Fibroblast of skin of abdomen (primary cell): ENCODE results near the gene ABCC4.
A peak's percentile ranks its signal among the peaks of the same experiment; 100 is the strongest.

Experiments used
- DNase-seq: peaks from one replicate; pipeline ENCODE4 v3.0.0-alpha.2; 2013

Gene ABCC4

DNA sequence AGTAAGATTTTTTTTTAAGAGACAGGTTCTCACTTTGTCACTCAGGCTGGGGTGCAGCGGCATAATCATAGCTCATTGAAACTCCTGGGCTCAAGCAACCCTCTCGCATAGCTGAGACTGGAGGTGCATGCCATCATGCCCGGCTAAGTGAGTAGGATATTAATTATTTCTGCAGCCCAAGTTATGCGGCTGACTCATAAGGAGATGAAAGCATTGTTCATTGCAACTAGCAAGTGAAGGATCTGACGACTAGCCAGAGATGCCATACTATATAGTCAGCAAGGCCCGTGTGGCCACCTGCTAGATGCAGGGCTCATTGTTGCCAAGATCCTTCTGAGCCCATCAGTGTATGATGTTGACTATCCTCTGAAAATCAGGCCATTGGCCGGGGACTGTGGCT, 45.2 kb downstream of the ABCC4 start:
- peak; percentile 97 for DNase-seq

DNA sequence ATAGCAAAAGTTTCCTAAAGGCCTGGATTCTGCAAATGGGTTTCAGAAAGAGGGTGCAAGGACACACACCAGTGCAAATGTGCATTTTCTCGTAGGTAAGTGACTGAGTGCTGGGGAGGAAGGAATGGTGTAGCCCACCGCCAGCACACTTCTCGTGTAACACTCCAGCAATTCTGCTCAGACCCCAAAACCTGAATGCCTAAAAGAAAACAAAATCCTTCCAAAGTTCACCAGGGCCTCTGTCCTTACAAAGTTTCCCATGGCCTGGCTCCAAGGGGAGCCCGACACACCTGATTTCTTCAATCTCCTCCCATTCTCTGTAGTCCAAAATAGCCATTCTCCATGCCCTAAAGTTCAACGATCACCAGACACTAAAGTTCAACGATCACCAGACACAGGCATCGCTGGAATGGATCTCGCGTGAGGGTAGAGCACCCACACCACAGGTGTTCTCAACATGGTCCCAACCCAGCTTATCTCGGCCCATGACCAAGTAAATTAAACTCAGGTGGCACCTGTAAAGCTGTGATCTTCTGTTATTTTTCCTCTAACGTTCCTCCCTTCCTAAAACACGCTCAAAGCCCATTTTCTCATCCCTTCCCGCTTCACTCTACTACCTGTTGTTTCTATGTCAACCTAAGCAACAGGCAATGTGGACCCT, 46.0 kb downstream of the ABCC4 start:
- no peak for DNase-seq

DNA sequence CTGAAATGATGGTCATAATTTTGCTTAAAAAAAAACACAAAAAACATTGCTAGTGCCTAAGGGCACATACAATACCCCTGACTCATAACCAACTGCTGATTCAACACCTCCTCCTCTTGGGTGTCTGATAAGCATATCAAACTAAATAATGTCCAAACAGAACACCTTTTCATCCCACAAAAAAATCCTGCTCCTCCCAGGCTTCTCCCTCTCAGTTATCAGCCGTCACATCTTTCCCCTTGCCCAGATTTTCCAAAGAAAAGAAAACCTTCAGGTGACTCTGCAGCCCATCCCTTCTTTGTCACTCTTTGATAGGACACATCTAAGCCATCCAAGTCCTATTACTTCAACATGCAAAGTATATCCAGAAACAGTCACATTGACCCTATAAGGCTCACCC, 46.9 kb downstream of the ABCC4 start:
- DNase-seq = no peak

DNA sequence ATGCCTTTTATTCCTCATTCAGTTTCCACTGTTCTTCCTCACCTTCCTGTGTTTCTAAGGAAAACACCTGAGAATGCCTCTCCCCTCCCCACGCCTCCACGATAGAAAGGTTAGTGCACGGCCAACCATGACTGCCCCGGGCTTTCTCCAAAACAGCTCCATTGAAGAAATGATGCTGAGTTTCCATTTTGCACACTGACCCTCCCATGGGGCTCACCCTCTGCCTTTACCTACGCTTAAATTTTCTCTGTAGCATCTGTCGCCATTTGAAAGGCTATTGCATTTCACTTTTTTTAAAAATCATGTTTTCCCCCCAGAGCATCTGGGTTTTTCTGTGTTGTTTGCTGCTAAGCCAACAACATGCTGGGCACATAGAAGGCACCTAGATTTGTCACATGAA, 48.2 kb downstream of the ABCC4 start:
- DNase-seq = no peak

DNA sequence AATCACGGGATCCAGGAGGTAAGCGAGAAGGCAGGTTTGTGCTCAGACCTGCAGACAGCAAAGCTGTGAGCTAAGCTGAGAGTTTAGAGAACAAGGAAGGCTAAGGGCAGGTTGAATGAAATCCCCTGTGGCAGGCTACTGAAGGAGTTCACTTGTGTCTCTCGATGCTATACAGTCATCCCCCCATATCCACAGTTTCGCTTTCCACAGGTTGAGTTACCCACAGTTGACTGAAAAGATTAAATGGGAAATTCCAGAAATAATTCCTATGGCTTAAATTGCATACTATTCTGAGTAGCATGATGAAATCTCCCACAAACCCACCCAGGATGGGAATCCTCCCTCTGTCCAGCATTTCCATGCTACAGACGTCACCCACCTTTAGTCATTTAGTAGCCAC, 49.6 kb downstream of the ABCC4 start:
- DNase-seq = peak; percentile 28

DNA sequence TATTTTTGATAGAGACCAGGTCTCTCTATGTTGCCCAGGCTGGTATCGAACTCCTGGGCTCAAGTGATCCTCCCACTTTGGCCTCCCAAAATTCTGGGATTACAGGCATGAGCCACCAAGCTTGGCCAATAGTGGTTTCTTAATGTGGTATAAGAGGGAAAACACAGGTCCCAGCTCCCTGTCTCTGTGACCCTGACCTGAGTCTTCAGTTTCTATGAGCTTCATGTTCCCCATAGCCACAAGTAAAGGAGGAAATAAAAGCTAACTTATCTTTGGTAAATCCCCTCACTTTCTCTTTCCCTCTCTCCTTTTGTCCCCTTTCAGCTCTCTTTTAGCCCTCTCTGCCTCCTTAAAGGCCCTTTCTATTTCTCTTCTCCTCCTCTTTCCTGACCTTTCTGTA, 50.3 kb downstream of the ABCC4 start:
- DNase-seq = no peak

DNA sequence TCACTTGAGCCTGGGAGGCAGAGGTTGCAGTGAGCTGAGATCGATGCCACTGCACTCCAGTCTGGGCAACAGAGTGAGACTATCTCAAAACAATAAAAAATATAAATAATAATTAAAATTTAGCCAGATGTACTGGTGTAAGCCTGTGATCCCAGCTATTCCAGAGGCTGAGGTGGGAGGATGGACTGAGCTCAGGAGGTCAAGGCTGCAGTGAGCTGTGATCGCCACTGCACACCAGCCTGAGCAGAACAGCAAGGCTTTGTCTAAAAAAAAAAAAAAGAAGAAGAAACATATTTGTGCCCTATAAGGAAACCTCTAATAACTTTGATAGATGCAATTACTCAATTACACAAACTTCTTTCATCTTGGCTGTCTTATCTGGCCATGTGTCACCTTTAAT, 52.3 kb downstream of the ABCC4 start:
- DNase-seq = no peak

DNA sequence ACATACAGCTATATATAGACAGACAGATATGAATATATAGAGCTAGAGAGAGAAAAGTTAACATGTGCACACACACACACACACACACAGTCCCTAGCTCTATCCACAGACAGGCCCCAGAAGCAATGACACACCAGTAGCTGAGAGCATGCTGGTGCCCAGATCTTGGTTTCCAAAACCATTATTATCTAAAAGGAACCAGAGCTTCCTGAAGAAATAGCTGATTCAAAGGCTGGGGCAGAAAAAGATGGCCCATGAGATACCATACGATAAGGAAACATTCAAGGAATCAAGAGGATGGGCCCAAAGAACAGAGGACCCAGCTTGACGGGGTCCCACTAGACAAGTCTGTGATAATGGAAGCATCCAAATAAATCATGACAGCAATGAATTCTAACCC, 53.4 kb downstream of the ABCC4 start:
- DNase-seq = no peak

DNA sequence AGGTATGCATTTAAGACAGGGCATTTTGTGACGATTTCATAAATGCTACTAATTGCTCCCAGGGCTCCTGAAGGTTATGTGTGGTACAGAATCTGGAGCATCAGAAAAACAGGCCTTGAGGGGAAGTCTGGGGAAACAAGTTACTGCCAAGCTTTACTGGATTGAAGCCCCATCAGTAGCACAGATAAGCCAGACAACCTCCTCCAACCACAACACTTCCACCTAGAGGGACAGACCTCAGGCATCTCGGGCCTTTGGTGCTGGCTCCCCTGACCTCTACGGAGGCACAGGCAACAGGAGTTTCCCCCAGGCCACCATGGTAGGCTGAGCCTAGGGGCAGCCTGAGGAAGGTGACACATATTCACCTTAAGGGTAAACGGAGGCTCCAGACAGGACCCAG, 54.1 kb downstream of the ABCC4 start:
- no peak for DNase-seq

DNA sequence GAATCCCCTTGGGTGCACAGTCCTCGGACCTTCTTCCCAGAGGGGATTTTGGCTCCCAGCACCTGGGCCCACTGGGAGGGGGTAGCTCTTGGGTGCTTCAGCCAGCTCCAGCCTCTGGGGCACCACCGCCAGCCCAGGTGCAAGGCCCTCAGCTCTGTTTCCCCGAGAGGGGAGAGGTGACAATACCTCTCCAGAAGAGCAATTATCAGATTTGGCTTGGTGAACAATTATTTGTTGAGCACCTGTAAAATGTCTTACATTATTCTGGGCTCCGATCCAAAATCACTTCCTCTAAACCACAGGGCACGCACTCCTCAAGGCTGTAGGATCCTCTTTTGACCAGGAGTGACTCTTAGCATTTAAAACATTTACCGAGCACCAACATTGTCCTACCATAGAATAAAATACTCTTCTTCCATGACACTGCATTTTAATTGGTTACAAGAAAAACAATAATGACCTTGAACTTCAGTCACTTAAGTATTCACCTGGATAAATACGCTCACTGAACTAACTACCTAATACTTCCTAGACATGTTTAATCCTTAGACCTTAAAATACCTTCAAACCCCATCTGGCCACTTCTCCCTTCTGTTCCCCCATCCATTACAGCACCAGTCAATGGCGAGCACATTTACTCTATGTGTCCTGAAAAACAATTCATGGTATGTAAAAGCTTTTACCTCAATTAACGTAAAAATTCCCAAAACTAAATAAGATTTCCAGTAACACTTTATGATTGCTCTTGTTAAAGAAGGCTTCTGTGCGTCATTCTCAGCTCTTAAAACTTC, 54.8 kb downstream of the ABCC4 start:
- DNase-seq = no peak

DNA sequence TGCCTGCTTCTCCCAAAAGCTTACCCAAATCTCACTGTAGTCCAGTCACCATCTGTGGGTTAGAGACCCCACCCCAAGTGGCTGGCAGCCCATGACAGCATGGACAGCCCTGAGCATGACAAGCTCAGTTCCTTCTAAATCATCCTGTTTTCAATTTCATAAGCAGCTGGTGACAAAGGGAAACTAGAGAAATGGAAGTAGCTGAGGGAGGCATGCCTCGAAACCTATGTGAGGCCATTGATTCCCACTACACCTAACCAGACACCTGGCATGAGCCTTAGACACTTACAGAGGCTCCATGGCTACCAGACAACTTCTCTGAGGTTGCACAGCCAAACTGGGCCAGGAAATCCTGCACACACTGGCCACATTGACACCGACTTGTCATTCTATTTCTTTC, 56.2 kb downstream of the ABCC4 start:
- DNase-seq = no peak

DNA sequence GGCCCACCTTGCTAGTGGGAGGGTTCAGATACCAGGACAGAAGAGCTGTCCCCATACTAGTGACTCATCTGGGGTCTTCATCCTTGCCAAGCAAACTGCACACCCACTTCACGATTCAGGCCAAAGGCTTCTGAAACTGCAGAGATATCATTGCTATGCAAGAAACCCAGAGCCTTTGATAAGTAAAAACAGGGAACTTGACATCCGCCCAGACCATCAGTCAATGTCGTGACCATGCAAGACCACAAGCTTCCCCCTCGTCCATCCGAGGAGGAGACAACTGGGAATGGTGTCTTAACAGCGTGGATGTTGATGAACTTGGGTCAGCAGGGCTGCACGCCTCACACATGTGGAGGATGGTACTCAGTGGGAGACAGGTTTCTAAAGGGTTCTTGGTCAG, 58.0 kb downstream of the ABCC4 start:
- no peak for DNase-seq

DNA sequence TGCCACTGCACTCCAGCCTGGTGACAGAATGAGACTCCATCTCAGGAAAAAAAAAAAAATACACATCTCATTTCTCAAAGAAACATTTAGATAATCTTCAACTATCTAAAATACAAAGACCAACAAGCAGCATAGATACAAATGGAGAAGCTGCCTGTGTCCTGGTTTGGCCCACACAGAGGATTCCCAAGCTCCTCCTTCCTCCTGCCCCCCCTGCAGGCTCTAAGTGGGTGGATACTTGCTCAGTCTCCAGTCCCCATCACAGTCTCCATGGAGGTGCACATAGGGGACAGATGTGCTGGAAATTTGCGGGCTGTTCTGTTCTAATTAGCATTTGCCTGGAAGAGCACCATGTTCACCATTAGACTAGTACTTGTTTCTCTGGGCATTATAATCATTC, 59.9 kb downstream of the ABCC4 start:
- no peak for DNase-seq

DNA sequence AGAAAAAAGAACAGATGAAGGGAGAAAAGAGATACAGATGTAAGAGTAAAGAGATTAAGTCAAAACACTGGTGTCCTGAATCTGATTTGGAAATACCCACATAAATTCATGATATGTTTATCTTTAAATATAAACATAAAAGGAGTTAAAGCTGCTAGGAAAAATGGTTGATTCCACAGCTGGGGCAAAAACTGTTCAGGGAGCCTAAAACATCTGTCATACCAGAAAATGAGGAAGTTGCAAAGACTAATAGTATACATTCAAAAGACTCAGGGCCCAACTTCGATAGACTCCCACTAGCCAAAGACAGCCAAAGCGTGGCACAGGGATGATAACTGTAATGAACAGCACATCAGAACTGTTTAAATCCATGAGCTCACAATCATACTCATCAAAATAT, 62.0 kb downstream of the ABCC4 start:
- no peak for DNase-seq

DNA sequence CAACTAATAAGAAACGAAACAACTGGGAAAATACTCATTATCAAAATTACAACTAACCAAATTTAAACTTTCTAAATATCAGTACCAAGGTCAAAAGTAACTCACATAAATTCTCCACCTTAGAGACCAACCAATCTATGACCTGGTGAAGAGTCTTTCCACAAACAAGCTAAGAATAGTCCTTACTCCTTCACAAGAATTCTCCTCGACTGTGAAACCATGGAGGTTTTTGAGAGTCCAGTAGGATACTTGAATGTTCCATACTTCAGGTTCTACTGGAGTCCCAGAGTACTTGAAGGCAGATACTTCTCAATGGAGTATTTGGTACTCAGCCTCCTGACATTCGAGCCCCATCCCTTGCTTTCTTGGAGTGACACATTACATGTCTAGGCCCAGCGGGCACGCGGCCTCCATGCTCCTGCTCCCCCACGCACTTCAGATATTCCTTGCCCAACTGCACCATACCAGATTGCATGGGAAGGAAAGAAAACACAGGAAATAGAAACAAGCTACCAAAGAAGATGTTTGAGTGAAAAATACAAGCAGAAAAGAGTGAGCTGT, 63.9 kb downstream of the ABCC4 start:
- DNase-seq = no peak

DNA sequence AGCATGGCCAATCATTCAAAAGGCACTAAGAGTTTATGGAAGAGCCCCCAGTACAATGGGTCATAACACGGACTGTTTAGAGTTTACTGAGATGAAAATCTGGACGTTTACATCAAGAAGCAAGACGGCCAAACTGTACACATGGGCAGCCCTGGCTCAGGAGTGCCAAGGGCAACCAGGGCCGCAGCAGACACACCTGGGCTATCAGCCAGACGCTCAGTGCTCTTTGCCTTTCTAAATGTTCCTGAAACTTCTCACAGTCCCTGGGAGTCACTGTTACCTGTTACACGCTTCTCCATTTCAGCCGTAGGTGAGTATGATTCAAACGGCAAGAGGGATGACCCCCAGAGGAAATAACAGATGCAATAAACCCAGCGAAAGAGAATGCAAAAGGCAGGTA, 64.5 kb downstream of the ABCC4 start:
- no peak for DNase-seq

DNA sequence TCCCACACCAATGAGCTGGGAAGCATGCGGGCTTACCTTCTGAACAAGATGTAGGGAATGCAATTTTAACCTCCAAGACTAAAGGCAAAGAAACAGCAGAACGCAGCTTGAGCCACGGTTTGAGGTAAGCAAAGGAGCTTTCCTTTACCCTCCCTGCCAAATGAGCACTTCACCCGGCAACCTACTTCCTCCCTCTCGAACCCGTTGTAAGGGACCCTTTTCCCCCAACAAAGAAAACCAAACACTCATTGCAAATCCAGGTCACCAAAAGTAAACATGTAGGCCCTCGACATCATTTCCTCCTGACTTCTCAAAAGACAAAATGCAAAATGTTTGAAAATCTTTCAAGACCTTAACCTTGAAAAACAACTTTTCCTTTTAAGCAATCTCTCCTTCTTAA, 65.3 kb downstream of the ABCC4 start:
- DNase-seq = no peak

DNA sequence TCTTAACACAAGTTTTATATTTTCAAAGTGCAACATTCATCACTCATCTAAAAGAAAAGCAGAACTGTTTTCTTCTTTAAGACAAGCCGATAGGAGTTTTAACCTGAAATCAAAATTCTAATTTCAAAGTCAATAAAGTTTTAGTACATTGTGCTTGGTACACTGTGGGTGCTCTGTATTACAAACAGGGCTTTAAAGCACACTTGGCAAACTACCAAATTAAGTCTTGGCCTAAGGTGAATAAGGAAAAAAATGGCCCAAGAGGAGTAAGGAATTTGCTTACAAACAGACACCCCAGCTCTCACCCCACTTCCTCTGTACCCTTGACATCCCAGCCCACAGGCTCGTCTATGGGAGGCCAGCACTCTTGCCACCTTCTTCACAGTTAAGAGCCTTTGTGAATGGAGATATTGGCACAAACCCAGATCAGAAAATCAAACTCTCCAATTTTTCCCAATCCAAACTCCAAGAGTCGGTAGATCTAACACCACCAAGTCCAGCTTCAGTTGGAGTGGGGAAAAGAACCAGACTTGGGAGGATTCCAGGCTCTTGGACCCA, 66.0 kb downstream of the ABCC4 start:
- no peak for DNase-seq

DNA sequence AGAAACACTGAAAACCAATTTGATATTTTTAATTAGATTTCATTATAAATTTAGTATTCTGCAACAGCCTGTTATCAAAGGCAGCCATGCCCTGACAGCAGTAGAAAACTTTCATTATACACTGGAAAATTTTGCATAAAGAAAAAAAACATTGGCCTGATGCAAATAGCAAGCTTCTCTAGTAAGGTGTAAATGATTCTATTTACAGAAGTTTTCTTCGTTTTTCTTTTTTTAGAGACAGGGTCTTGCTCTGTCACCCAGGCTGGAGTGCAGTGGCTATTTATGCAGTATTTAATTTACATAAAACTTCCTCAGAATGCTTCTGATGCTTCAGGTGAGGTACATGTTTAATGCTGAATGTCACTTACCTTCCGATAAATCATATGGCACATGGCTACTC, 67.0 kb downstream of the ABCC4 start:
- no peak for DNase-seq

DNA sequence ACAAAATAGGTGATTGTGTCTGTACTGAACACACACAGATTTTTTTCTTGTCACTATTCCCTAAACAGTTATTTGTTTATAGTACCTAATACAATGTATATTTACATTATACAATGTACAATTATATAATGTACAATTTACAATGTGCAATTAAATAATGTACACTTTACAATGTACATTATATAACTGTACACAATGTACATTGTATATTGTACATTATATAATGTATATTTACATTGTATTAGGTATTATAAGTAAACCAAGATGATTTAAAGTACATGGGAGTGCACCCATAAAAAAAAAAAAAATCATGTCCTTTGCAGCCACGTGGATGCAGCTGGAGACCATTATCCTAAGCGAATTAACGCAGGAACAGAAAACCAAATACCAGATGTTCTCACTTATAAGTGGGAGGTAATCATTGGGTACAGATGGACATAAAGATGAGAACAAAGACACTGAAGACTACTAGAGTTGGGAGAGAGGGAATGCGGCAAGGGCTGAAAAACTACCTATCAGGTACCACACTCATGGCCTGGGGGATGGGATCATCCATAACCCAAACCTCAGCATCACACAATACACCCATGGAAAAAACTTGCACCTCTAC, 68.1 kb downstream of the ABCC4 start:
- DNase-seq = peak; percentile 52

DNA sequence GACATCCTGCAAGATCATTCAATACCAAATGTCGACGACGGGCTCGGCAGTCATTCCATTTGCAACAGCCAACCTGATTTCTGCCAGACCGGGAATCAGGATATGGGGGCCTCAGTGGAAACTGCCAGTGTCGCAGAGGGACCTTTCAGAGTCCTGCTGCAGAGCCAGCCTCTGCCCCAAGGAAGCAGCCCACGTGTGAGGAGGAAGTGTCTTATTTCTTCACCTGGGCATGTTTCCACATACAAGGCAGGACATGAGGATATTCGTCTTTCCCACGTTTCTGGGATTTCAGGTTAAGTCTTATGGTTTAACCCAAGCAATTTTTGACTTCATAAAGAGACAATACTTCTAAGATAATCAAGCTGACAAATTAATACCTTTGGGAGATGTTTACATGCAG, 69.9 kb downstream of the ABCC4 start:
- no peak for DNase-seq

DNA sequence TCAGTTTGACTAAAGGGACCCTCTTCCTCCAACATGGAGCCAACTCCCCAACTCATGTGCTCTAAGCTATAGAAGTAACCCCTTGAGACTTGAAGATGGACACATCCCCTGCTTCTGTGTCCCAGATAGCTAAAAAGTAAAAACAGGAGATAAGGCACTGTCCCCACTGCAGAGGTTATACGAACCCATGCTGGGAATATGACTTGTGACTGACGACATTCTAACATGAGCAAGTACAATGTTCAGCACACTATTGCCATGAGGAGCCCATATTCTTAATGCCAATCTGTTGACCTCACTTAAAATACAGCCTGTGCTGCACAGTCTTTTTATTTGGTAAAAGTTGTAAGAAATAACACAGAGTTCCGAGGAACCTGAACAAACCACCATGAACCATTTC, 71.4 kb downstream of the ABCC4 start:
- DNase-seq = no peak

DNA sequence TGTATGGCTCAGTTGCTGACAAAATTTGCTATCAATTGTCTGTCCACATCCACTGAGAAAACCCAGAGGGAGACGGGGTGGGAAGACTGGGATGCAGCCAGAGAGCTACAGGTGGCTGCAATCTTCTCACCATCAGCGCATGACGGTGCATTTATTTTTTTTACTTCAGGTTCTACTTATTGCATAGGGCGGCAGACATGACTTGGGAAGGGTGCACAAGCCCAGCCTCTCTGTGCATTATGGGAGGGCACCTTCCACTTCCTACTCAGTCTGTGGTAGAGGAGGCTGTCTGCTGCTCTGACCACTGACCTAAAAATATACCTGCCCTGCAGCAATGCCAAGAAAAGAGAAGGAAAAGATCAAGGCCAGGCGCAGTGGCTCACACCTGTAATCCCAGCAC, 73.1 kb downstream of the ABCC4 start:
- no peak for DNase-seq
